HG03354 (cell line): ENCODE measurements around the gene SLC43A2.
"Not testable (repeated sequence)": the region's sequence is repeated elsewhere in the genome, so short reads cannot be mapped to it uniquely, and the experiment has no call there.

ENCODE experiments used
- ATAC-seq: cut with Tn5 transposase; IDR thresholded peaks from one replicate; pipeline ENCODE4 v1.9.1; 2021; ENCODE audit warnings: mild to moderate bottlenecking; ENCODE audit not compliant: unreplicated experiment, poor library complexity, severe bottlenecking

Gene SLC43A2

GRCh38 chr17:1568950-1569810 lies 59.5 kb downstream of the SLC43A2 start:
- ATAC-seq = no peak

- peak; percentile 38 for ATAC-seq
These were observed 62.0 kb downstream of the SLC43A2 start for GRCh38 chr17:1566505-1567199.

GRCh38 chr17:1565877-1566276 lies 62.8 kb downstream of the SLC43A2 start:
- ATAC-seq = no peak

- no peak for ATAC-seq
These were observed 64.6 kb downstream of the SLC43A2 start for GRCh38 chr17:1563786-1564613.

- ATAC-seq = not testable (repeated sequence)
These were observed 65.2 kb downstream of the SLC43A2 start for GRCh38 chr17:1563471-1563785.

GRCh38 chr17:1562176-1562643 lies 66.4 kb downstream of the SLC43A2 start:
- peak; percentile 26 for ATAC-seq

GRCh38 chr17:1561420-1562175 lies 67.0 kb downstream of the SLC43A2 start:
- ATAC-seq = no peak

- no peak for ATAC-seq
These were observed 67.7 kb downstream of the SLC43A2 start for GRCh38 chr17:1560858-1561355.

- no peak for ATAC-seq
These were observed 68.4 kb downstream of the SLC43A2 start for GRCh38 chr17:1560101-1560857.

GRCh38 chr17:1559047-1560043 lies 69.3 kb downstream of the SLC43A2 start:
- ATAC-seq = no peak

- no peak for ATAC-seq
These were observed 70.2 kb downstream of the SLC43A2 start for GRCh38 chr17:1558401-1558800.

GRCh38 chr17:1557355-1558095 lies 71.1 kb downstream of the SLC43A2 start:
- no peak for ATAC-seq

GRCh38 chr17:1555651-1556471 lies 72.8 kb downstream of the SLC43A2 start:
- no peak for ATAC-seq

- no peak for ATAC-seq
These were observed 73.7 kb downstream of the SLC43A2 start for GRCh38 chr17:1554751-1555540.
